Astrocyte (in vitro differentiated cells and primary cell): Measurements from ENCODE around the gene PRDX1.
"Not testable (repeated sequence)": the region's sequence is repeated elsewhere in the genome, so short reads cannot be mapped to it uniquely, and the experiment has no call there.

Experiments
- CTCF ChIP-seq: IDR thresholded peaks from 2 replicates; pipeline ENCODE4 v1.5.1; 2011; ENCODE audit warnings: low read depth, mild to moderate bottlenecking, inconsistent platforms, low read length, moderate library complexity; ENCODE audit not compliant: insufficient read depth
- EZH2 ChIP-seq: IDR thresholded peaks from 2 replicates; pipeline ENCODE4 v1.6.1; 2012; ENCODE audit warnings: mild to moderate bottlenecking, low read length, inconsistent platforms; ENCODE audit not compliant: insufficient read depth

GRCh38 chr1:45513532-45514260 is 8.0 kb downstream of the PRDX1 start:
- TF ChIP-seq CTCF, EZH2: not testable (repeated sequence)
